HG03442 (cell line): ENCODE results near the gene NT5DC4.

Experiments used
- ATAC-seq: cut with Tn5 transposase; IDR thresholded peaks from one replicate; pipeline ENCODE4 v1.9.1; 2021; ENCODE audit warnings: mild to moderate bottlenecking, moderate library complexity; ENCODE audit not compliant: unreplicated experiment

Gene NT5DC4

GRCh38 chr2:112720785-112721184, at the start of gene NT5DC4:
Gene NT5DC4, plus strand, starts transcription at chr2:112721020. Its CDS starts 60 bp downstream, at chr2:112721080.
- ATAC-seq, result no peak

GRCh38 chr2:112671801-112672200, 49.0 kb upstream of the NT5DC4 start:
- ATAC-seq, result no peak

- ATAC-seq, result no peak
Measured at GRCh38 chr2:112673008-112673407, 47.8 kb upstream of the NT5DC4 start.

GRCh38 chr2:112674229-112674628, 46.6 kb upstream of the NT5DC4 start:
- no peak for ATAC-seq

GRCh38 chr2:112679484-112679883, 41.3 kb upstream of the NT5DC4 start:
- no peak for ATAC-seq

- no peak for ATAC-seq
Measured at GRCh38 chr2:112680666-112681101, 40.1 kb upstream of the NT5DC4 start.

- ATAC-seq, result no peak
Measured at GRCh38 chr2:112682101-112682500, 38.7 kb upstream of the NT5DC4 start.

GRCh38 chr2:112683550-112684414, 37.0 kb upstream of the NT5DC4 start:
- ATAC-seq, result no peak

- ATAC-seq, result no peak
Measured at GRCh38 chr2:112684415-112684775, 36.4 kb upstream of the NT5DC4 start.

GRCh38 chr2:112685271-112685884, 35.4 kb upstream of the NT5DC4 start:
- no peak for ATAC-seq

GRCh38 chr2:112686348-112687217, 34.2 kb upstream of the NT5DC4 start:
- no peak for ATAC-seq

GRCh38 chr2:112687522-112687921, 33.3 kb upstream of the NT5DC4 start:
- no peak for ATAC-seq

- ATAC-seq, result no peak
Measured at GRCh38 chr2:112688086-112688880, 32.5 kb upstream of the NT5DC4 start.

- ATAC-seq, result peak; percentile 45
Measured at GRCh38 chr2:112690853-112691401, 29.9 kb upstream of the NT5DC4 start.

GRCh38 chr2:112691881-112692281, 28.9 kb upstream of the NT5DC4 start:
- ATAC-seq, result no peak

GRCh38 chr2:112692495-112692911, 28.3 kb upstream of the NT5DC4 start:
- ATAC-seq, result peak; percentile 85

- no peak for ATAC-seq
Measured at GRCh38 chr2:112692918-112693317, 27.9 kb upstream of the NT5DC4 start.

- no peak for ATAC-seq
Measured at GRCh38 chr2:112693596-112693995, 27.2 kb upstream of the NT5DC4 start.

GRCh38 chr2:112694182-112694581, 26.6 kb upstream of the NT5DC4 start:
- no peak for ATAC-seq

- no peak for ATAC-seq
Measured at GRCh38 chr2:112698834-112699515, 21.8 kb upstream of the NT5DC4 start.
